Muscle layer of duodenum (tissue), 2 donors: ENCODE data around the gene FAM241B.
A peak's percentile ranks its signal among the peaks of the same experiment; 100 is the strongest.

Experiments
- H3K27ac ChIP-seq: one replicate; pipeline ENCODE4 v1.7.0; 2013; ENCODE audit warnings: mild to moderate bottlenecking, low read length
- H3K27me3 ChIP-seq: one replicate; pipeline ENCODE4 v1.7.0; 2013; ENCODE audit warnings: low read depth, mild to moderate bottlenecking, control low read depth, low read length
- H3K36me3 ChIP-seq, 2 donors: one replicate each; pipeline ENCODE4 v1.7.0; 2013; ENCODE audit warnings: low read length in 2 of 2, control low read depth in 1 of 2, mild to moderate bottlenecking in 1 of 2; ENCODE audit not compliant: insufficient read depth in 2 of 2, control insufficient read depth in 1 of 2
- H3K4me1 ChIP-seq, 2 donors: one replicate each; pipeline ENCODE4 v1.7.0; 2013; ENCODE audit warnings: low read length in 2 of 2, mild to moderate bottlenecking in 2 of 2, control low read depth in 1 of 2, moderate library complexity in 1 of 2; ENCODE audit not compliant: insufficient read depth in 2 of 2, control insufficient read depth in 1 of 2
- H3K4me3 ChIP-seq, 2 donors: one replicate each; pipeline ENCODE4 v1.7.0; 2013; ENCODE audit warnings: low read length in 2 of 2, low read depth in 1 of 2, mild to moderate bottlenecking in 1 of 2
- H3K9me3 ChIP-seq, 2 donors: one replicate each; pipeline ENCODE4 v1.7.0; 2013; ENCODE audit warnings: low read length in 2 of 2, control low read depth in 1 of 2, mild to moderate bottlenecking in 1 of 2; ENCODE audit not compliant: control insufficient read depth in 1 of 2
- donor health status: healthy.

The FAM241B gene

GRCh38 chr10:69620625-69621024 is 9.4 kb upstream of the FAM241B start:
- no peaks in the 10 kb centered on the region for H3K9me3 ChIP-seq
- no peaks in the 10 kb centered on the region for H3K27me3 ChIP-seq
- H3K36me3 ChIP-seq = no peaks in the 10 kb centered on the region
- no peaks in the 10 kb centered on the region for H3K4me1 ChIP-seq
- H3K27ac ChIP-seq = no peak overlapping the region
- no peak overlapping the region for H3K4me3 ChIP-seq

- peaks cover 0 to under 1% of the 10 kb centered on the region in 2 donors for H3K4me1 ChIP-seq
- no peaks in the 10 kb centered on the region for H3K27me3 ChIP-seq
- no peaks in the 10 kb centered on the region for H3K9me3 ChIP-seq
- no peaks in the 10 kb centered on the region for H3K36me3 ChIP-seq
- H3K4me3 ChIP-seq = no peak overlapping the region
- H3K27ac ChIP-seq = no peak overlapping the region
These were observed 5.7 kb upstream of the FAM241B start for GRCh38 chr10:69624245-69624786.

- Histone ChIP-seq H3K27ac (no peak overlapping the region), H3K4me1 (peaks cover 0 to 16% of the 10 kb centered on the region in 2 donors), H3K36me3 (no peaks in the 10 kb centered on the region), H3K9me3 (no peaks in the 10 kb centered on the region), H3K4me3 (no peak overlapping the region), H3K27me3 (no peaks in the 10 kb centered on the region)
These were observed 3.2 kb upstream of the FAM241B start for GRCh38 chr10:69626826-69627225.

GRCh38 chr10:69628891-69629290 is 1.2 kb upstream of the FAM241B start:
- Histone ChIP-seq H3K27ac (no peak overlapping the region), H3K4me3 (no peak overlapping the region), H3K9me3 (no peaks in the 10 kb centered on the region), H3K4me1 (peaks cover 0 to 16% of the 10 kb centered on the region in 2 donors), H3K27me3 (no peaks in the 10 kb centered on the region), H3K36me3 (no peaks in the 10 kb centered on the region)

- H3K4me3 ChIP-seq = peak overlapping the region; percentile 48 to 62
- H3K4me1 ChIP-seq = peaks cover 0 to 16% of the 10 kb centered on the region in 2 donors
- no peak overlapping the region for H3K27ac ChIP-seq
- H3K9me3 ChIP-seq = no peaks in the 10 kb centered on the region
- no peaks in the 10 kb centered on the region for H3K27me3 ChIP-seq
- no peaks in the 10 kb centered on the region for H3K36me3 ChIP-seq
These were observed 539 bp upstream of the FAM241B start for GRCh38 chr10:69629519-69629896.

GRCh38 chr10:69630651-69631400 is 779 bp downstream of the FAM241B start:
- Histone ChIP-seq H3K4me3 (peak overlapping the region; percentile 48 to 62), H3K27me3 (no peaks in the 10 kb centered on the region), H3K27ac (no peak overlapping the region)

GRCh38 chr10:69631566-69631965 is 1.5 kb downstream of the FAM241B start:
- no peaks in the 10 kb centered on the region for H3K36me3 ChIP-seq
- no peak overlapping the region for H3K27ac ChIP-seq
- no peak overlapping the region for H3K4me3 ChIP-seq
- no peaks in the 10 kb centered on the region for H3K9me3 ChIP-seq
- H3K27me3 ChIP-seq = no peaks in the 10 kb centered on the region
- peaks cover 0 to 16% of the 10 kb centered on the region in 2 donors for H3K4me1 ChIP-seq

More at GRCh38 chr10:69630651-69631400, 779 bp downstream of the FAM241B start:
- Histone ChIP-seq H3K36me3 (no peaks in the 10 kb centered on the region), H3K4me1 (peaks cover 0 to 16% of the 10 kb centered on the region in 2 donors), H3K9me3 (no peaks in the 10 kb centered on the region)

- Histone ChIP-seq H3K36me3 (no peaks in the 10 kb centered on the region), H3K4me1 (peaks cover 0 to 16% of the 10 kb centered on the region in 2 donors), H3K27ac (no peak overlapping the region), H3K4me3 (no peak overlapping the region), H3K9me3 (no peaks in the 10 kb centered on the region), H3K27me3 (no peaks in the 10 kb centered on the region)
These were observed 2.6 kb downstream of the FAM241B start for GRCh38 chr10:69632516-69633199.

- Histone ChIP-seq H3K4me1 (peaks cover 0 to 16% of the 10 kb centered on the region in 2 donors), H3K4me3 (no peak overlapping the region), H3K36me3 (no peaks in the 10 kb centered on the region), H3K9me3 (no peaks in the 10 kb centered on the region), H3K27ac (no peak overlapping the region), H3K27me3 (no peaks in the 10 kb centered on the region)
These were observed 3.9 kb downstream of the FAM241B start for GRCh38 chr10:69633673-69634635.

GRCh38 chr10:69634759-69635425 is 4.8 kb downstream of the FAM241B start:
- H3K27me3 ChIP-seq = no peaks in the 10 kb centered on the region
- H3K36me3 ChIP-seq = no peaks in the 10 kb centered on the region
- no peak overlapping the region for H3K4me3 ChIP-seq
- no peaks in the 10 kb centered on the region for H3K9me3 ChIP-seq
- no peak overlapping the region for H3K27ac ChIP-seq
- H3K4me1 ChIP-seq = peaks cover 0 to 9% of the 10 kb centered on the region in 2 donors
